Measurements from ENCODE around the gene CER1.
"Not testable (repeated sequence)": the region's sequence is repeated elsewhere in the genome, so short reads cannot be mapped to it uniquely, and the experiment has no call there.

CER1 gene

DNA sequence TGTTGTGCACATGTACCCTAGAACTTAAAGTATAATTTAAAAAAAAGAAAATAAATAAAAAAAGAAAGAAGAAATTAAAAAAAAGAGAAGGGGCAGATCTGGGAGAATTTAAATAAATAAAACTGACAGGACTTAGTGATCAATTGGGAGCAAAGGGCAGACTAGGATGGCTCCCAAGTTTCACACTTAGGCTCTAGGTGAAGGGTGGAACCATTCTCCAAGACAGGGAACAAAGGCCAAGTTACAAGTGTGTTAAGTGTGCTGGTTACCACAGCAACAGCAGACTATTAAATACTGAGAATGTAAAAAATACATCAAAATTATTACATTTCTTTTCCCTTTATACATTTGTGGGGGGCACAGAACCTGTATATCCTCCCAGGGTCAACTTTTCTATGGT, 36.4 kb downstream of the CER1 start:
- TF ChIP-seq, protein P1, sequence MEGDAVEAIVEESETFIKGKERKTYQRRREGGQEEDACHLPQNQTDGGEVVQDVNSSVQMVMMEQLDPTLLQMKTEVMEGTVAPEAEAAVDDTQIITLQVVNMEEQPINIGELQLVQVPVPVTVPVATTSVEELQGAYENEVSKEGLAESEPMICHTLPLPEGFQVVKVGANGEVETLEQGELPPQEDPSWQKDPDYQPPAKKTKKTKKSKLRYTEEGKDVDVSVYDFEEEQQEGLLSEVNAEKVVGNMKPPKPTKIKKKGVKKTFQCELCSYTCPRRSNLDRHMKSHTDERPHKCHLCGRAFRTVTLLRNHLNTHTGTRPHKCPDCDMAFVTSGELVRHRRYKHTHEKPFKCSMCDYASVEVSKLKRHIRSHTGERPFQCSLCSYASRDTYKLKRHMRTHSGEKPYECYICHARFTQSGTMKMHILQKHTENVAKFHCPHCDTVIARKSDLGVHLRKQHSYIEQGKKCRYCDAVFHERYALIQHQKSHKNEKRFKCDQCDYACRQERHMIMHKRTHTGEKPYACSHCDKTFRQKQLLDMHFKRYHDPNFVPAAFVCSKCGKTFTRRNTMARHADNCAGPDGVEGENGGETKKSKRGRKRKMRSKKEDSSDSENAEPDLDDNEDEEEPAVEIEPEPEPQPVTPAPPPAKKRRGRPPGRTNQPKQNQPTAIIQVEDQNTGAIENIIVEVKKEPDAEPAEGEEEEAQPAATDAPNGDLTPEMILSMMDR (IDR thresholded peaks at IDR 0.05; ENCODE audit: insufficient read depth, missing control alignments), result no peak
- no peak for DNase-seq (ENCODE audit: insufficient read length, low spot score)
- FAIRE-seq, result no peak

DNA sequence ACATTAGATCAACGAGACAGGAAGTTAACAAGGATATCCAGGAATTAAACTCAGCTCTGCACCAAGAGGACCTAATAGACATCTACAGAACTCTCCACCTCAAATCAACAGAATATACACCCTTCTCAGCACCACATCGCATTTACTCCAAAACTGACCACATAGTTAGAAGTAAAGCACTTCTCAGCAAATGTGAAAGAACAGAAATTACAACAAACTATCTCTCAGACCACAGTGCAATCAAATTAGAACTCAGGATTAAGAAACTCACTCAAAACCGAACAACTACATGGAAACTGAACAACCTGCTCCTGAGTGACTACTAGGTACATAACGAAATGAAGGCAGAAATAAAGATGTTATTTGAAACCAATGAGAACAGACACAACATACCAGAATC, 39.9 kb downstream of the CER1 start:
- DNase-seq (ENCODE audit: insufficient read length, low spot score); FAIRE-seq: not testable (repeated sequence)

DNA sequence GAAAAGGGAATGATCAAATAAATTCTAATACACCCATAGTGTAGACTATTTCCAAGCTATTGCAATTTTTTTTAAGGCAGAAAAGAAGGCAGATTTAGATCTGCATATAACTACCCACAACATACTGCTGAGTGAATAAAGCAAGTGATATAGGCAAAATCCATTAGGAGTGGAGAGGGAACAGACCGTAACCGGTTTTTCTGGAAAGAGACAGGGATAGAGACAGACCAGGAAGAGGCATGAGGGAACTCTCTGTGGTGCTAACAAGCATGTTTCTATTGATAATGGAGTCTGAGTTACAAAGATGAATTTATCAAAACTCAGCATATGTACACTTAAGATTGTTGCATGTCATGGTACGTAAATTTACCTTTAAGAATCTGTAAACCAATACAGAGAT, 43.8 kb downstream of the CER1 start:
- no peak for DNase-seq (ENCODE audit: insufficient read length, low spot score)
- TF ChIP-seq, protein P1 (IDR thresholded peaks at IDR 0.05; ENCODE audit: insufficient read depth, missing control alignments), result no peak
- no peak for FAIRE-seq

DNA sequence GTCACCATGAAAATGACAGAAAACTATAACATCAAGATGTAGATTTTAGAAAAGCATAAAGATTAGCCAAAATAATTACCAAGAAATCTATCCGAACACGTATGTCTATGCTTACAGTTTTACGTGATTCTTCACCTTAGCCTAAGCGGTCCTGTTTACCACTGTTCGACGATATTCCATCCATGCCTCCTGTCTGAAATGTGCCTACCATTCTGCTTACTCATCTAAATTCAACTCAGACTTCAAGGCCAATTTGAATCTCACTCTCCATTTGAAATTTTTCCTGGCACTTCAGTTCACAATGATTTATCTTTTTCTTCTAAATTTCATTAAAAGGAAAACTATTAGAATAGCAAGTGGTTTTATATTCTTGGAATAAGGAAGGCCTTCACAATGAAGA, 44.7 kb downstream of the CER1 start:
- no peak for FAIRE-seq
- TF ChIP-seq, protein P1 (IDR thresholded peaks at IDR 0.05; ENCODE audit: insufficient read depth, missing control alignments), result no peak

DNA sequence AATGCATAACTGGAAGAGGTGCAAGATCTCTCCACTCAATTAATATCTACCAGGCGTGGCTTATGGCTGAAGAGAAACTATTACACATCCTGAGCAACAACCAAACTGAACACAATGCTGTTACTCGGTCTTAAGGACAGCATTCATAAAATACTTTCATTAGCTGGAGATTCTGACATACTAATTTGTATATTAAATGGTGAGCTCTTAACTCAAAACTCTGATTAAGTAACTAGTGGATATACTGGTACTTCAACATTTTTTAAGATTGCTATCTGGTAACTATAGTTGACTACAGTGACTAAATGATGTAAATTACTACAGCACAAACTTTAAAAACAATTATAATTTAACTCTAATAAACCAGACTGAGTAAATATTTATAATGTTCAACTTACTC, 45.1 kb downstream of the CER1 start:
- FAIRE-seq (no peak), DNase-seq (ENCODE audit: insufficient read length, low spot score) (no peak)
- TF ChIP-seq, protein P1 (IDR thresholded peaks at IDR 0.05; ENCODE audit: insufficient read depth, missing control alignments), result no peak

More for the DNA sequence above, 44.7 kb downstream of the CER1 start:
- DNase-seq (ENCODE audit: insufficient read length, low spot score), result no peak

DNA sequence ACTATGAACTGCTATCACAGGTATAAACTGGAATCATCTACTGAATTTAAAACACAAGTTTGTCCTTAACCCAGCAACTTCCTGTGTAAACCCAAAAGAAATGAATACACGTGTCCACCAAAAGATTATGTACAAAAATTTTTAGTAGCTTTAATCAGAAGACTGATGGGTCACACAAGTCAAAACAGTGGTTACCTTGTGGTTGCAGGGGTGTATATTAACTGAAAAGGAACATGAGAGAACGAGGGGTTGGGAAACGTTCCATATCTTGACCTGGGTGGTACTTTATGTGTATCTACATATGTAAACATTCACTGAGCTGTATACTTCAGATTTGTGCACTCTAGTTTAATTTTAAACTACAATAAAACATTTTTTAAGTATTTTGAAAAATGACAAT, 47.9 kb downstream of the CER1 start:
- TF ChIP-seq, protein P1 (IDR thresholded peaks at IDR 0.05; ENCODE audit: insufficient read depth, missing control alignments), result no peak
- DNase-seq (ENCODE audit: insufficient read length, low spot score) (no peak), FAIRE-seq (no peak)

DNA sequence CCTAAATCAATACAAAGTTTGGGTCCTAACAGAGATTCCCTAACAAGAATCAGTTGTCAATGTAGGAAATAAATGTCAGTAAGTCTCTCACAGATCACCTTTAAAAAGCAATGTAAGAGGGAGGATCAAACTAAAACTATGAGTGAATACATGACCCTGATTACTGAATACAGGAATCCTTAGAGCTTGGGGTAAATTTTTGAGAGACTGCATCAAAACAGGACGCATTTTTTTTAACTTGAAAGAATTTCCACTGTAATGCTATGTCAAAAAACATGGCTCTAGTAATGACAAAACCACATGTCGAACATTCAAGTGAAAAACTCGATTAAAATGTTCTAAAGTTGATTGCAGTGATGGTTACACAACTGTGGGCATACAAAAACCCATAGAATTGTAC, 51.2 kb downstream of the CER1 start:
- FAIRE-seq, result peak; percentile 6
- TF ChIP-seq, protein P1 (IDR thresholded peaks at IDR 0.05; ENCODE audit: insufficient read depth, missing control alignments), result no peak

DNA sequence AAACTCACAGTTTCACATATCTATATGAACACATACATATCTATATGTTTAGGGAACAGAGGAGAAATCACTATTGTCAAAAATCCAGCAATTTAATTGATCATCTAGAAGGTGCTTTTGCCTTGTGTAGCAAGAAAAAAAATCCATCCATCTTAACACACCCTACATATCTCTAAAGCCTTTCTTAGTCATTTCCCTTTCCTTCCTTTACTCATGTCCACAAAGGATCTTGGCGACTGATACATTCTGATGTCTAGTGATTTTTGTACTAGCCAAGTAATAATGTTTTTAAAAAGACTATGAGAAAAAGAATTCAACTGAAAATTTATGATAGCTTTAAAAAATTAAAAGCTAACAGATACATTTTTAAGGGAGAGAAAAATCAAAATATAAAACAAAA, 51.8 kb downstream of the CER1 start:
- no peak for FAIRE-seq

More for the DNA sequence above, 51.2 kb downstream of the CER1 start:
- no peak for DNase-seq (ENCODE audit: insufficient read length, low spot score)

More for the DNA sequence above, 51.8 kb downstream of the CER1 start:
- DNase-seq (ENCODE audit: insufficient read length, low spot score), result no peak
- TF ChIP-seq, protein P1 (IDR thresholded peaks at IDR 0.05; ENCODE audit: insufficient read depth, missing control alignments), result no peak
